Brain pericyte (primary cell): ENCODE results near the gene IFT80.
"Not testable (repeated sequence)": the region's sequence is repeated elsewhere in the genome, so short reads cannot be mapped to it uniquely, and the experiment has no call there.

ENCODE experiments used
- DNase-seq: peaks from one replicate; pipeline ENCODE4 v3.0.0-alpha.2; 2012; ENCODE audit warnings: low read depth, low spot score

IFT80 gene

GRCh38 chr3:160365869-160366522, 33.0 kb downstream of the IFT80 start:
- no peak for DNase-seq

DNA sequence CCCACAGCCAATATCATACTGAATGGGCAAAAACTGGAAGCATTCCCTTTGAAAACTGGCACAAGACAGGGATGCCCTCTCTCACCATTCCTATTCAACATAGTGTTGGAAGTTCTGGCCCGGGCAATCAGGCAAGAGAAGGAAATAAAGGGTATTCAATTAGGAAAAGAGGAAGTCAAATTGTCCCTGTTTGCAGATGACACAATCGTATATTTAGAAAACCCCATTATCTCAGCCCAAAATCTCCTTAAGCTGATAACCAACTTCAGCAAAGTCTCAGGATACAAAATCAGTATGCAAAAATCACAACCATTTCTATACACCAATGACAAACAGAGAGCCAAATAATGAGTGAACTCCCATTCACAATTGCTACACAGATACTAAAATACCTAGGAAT, 36.1 kb downstream of the IFT80 start:
- not testable (repeated sequence) for DNase-seq

GRCh38 chr3:160355826-160356225, 43.2 kb downstream of the IFT80 start:
- no peak for DNase-seq

DNA sequence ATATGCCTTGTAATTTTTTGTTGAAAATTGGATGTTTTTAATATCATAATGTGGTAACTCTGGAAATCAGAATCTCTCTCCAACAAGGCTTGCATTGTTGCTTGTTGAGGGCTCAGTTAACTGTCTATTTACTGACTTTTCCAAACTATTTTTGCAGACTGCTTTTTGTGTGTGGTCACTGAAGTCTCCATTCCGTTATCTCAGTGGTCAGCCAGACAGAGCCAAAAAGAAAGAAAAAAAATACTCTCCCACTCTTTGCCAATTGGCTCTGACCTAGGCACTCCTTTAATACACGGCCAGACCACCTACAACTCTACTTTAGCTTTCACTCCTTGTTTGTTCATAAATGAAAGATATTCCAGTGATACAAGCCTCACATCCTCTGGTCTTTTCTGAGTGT, 52.5 kb downstream of the IFT80 start:
- DNase-seq = no peak

- no peak for DNase-seq
These were observed 55.9 kb downstream of the IFT80 start for GRCh38 chr3:160343132-160343531.

DNA sequence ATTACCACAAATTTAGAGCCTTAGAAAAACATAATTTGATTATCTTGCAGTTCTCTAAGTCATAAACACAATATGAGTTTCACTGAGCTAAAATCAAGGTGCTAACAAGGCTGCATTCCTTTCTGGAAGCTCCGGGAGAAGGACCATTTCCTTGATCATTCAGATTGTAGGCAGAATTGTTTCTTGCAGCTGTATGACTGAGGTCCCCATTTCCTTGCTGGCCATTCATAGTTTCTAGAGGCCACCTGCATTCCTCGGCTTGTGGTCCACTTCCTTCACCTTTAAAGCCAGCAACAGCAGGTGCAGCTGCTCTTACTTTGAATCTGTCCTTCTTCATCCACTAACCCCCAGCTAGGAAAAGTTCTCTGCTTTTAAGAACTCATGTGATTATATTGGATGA, 58.7 kb downstream of the IFT80 start:
- no peak for DNase-seq

DNA sequence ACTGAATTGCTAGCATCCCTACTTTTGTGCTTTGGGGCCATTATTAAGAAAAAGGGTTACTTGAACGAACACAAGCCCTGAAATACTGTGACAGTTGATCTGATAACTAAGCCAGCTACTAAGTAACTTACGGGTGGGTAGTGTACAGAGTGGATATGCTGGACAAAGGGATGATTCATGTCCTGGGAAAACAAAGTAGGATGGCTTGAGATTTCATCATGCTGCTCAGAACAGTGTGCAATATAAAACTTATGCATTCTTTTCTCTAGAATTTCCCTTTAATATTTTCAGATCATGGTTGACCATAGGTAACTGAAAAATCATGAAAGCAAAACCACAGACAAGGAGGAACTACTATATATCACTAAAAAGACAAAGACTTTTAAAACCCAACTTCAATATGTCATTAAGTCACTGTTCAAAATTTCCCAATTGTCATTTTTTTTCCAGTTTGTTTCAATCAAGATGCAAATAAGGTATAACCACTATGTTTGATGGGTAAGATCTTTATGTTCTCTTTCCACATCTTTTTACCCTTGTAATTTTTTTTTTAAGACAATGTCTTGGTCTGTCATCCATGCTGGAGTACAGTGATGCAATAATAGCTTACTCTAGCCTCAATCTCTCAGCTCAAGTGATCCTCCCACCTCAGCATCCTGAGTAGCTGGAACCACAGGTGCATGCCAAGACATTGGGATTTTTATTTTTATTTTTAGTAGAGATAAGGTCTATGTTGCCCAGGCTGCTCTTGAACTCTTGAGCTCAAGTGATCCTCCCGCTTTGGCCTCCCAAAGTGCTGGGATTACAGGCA, 67.7 kb downstream of the IFT80 start:
- peak; percentile 47 for DNase-seq

GRCh38 chr3:160330690-160331089, 68.3 kb downstream of the IFT80 start:
- DNase-seq = no peak

- DNase-seq = no peak
These were observed 68.9 kb downstream of the IFT80 start for GRCh38 chr3:160330109-160330508.

GRCh38 chr3:160326286-160326685, 72.7 kb downstream of the IFT80 start:
- DNase-seq = not testable (repeated sequence)

GRCh38 chr3:160321821-160322220, 77.2 kb downstream of the IFT80 start:
- not testable (repeated sequence) for DNase-seq

DNA sequence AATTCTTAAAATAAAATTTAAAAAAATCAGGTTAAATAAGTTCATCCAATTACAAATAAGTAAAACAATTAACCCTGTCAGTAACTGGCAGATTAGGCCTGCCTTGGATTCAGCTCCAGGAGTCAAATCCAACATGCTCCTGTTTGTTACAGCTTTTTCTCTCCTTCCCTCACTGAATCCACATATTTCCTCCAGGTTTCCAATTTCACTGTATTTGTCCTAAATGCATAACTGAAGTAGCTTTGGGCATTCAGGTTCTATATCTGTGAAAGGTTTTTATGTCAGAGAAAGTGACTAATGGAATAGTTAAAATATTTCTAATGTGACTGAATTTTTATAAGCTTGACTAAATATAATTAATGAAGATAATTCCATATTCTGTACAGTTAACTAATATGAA, 79.7 kb downstream of the IFT80 start:
- no peak for DNase-seq

DNA sequence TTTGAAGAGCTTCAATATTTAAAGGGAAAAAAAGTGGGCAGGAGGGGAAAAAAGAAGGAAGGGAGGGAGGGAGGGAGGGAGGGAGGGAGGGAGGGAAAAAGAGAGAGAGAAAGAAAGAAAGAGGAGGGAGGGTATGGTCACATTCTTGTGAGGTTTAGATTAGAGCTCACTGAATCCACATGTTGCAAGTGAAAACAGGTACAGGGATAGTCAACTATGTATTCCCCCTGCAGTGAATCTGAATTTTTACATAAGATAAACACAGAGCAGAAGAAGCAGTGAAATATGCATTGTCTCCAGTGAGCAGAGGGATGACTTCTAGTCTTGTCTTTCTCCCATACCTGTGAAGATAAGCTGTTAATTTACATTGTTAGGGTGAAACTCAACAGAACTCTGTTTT, 84.0 kb downstream of the IFT80 start:
- no peak for DNase-seq

DNA sequence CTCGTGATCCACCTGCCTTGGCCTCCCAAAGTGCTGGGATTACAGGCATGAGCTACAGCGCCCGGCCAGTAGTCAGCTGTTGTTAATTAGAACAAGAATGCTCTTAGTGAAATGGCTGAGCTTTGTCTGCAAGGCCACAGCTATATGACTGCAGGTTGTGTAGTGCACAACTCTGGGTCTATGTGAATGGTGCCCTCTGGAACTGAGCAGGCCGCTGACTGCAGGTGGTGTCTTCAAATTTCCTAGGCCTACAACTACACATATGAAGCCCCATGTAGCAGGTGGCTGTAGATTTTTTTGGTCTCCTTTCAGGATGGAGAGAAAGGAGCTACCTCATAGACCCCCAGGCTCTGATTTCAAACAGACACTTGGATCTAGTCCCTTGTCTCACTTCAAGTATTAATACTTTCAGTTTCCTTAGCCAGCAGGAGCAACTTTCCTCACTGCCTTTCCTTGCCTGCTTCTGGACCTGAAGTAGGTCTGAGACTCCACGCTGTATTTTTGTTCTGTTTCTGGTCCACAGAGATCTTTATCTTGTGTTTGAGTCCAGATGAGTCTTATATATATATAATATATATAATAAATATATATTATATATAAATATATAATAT, 86.9 kb downstream of the IFT80 start:
- no peak for DNase-seq

GRCh38 chr3:160302806-160303205, 96.2 kb downstream of the IFT80 start:
- no peak for DNase-seq

DNA sequence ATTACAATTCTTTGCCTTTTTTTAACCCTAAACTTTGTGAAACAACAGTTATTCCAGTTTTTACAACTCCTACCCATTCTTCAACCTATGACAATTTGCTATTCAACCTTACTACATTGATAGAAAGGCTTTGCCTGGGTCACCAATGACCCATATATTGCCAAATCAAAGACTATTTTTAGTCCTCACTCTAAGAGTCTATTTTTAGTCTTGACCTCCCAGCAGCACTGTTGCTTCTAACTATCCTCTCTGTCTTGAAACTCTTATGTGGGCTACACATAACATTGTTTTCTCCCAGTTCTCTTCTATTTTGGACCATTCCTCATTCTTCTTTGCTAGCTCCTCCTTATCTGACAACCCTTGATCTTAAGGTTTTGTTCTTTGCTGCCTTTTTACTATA, 102.4 kb downstream of the IFT80 start:
- DNase-seq = no peak

DNA sequence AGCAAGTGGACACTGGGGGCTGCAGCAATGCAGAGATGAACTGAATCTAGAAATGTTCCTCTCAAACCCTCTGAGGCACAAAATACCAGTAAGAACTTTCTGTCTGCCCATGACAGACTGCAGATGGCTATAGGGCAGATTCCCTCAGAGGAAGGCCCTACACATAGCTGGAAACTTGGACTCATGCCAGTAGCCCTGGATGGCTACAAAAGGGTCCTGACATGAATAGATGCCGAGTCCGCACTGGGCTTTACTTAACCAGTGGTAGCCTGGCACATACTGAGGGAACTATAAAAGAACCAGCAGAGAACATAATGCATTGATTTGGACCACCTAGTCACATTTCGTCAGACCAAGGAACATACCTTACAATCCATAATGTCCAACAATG, 107.1 kb downstream of the IFT80 start:
- no peak for DNase-seq

DNA sequence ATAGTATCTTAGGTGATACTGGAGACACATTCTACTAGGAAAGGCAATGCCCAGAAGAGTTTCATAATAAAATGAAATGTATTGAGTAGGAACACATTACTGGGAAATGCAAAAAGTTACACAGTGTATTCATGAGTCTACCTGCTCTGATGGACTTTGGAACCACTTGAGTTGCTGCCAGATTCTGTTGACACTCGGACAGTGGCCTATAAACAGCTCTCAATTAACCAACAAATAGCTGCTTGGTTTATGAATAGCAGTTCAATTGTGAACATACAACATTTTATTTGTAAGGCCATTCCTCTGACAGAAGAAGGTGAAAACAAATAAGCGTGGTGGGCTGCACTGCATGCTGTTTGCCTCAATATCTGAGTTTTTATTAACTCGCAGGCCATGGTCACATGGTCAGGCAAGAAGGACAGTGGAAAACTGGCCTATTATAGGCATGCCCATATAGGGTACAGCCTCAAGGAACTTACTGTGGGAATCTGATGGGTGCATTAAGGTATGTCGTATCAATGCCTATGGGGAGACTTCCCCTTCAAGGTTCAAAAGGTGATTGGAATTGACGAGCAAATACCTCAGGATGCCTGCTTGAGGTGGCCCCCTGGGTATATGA, 107.6 kb downstream of the IFT80 start:
- no peak for DNase-seq

DNA sequence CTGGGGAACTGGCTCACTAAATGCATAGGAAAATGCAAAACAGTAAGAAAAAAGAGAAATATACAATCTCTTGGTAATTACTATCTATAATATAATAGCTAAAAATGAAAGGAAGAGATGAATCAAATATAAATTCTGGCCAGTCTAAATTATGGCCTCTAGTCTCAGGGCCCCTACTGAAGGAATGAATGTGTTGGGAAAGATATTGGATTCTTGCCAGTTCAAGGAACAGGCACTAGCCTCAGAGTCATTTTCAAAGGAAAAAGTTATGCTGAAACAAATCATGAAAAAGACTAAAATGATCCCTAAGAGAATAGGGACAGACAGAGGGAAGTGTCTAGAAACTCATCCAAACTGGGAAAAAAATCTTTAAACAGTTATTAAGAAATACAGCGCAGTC, 111.4 kb downstream of the IFT80 start:
- DNase-seq = no peak

DNA sequence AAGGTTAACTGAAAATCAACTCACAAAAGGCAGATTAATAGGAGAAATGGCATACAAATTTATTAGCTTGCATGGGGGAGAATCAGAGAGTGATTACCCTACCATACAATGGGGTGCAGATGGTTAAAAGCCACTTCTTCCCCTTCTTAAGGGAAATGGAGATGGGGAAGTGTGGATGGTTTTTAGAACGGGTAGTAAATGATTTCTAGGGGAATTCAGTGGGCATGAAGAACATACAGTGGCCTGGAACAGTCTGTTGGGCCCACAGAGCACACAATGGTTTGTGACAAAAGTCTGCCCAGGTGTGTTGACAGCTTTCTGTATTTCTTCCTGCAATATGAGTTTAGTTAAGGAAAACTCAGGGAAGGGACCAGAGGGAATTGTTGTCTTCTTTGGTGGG, 112.8 kb downstream of the IFT80 start:
- no peak for DNase-seq

GRCh38 chr3:160280836-160281235, 118.2 kb downstream of the IFT80 start:
- no peak for DNase-seq

- no peak for DNase-seq
These were observed 119.4 kb downstream of the IFT80 start for GRCh38 chr3:160279657-160280056.
